GM18861 (cell line): ENCODE measurements around the gene DCDC2C.
"Not testable (repeated sequence)": the region's sequence is repeated elsewhere in the genome, so short reads cannot be mapped to it uniquely, and the experiment has no call there.

Source experiments
- ATAC-seq: cut with Tn5 transposase; IDR thresholded peaks from one replicate; pipeline ENCODE4 v1.9.1; 2021; ENCODE audit not compliant: unreplicated experiment

Gene DCDC2C

GRCh38 chr2:3814706-3815245 lies 111.4 kb downstream of the DCDC2C start:
- ATAC-seq, result no peak

GRCh38 chr2:3817144-3817543 lies 113.8 kb downstream of the DCDC2C start:
- not testable (repeated sequence) for ATAC-seq

GRCh38 chr2:3823748-3824147 lies 120.4 kb downstream of the DCDC2C start:
- ATAC-seq, result no peak

GRCh38 chr2:3827673-3828575 lies 124.5 kb downstream of the DCDC2C start:
- ATAC-seq, result no peak

- no peak for ATAC-seq
Observed at GRCh38 chr2:3830796-3831195, 127.4 kb downstream of the DCDC2C start.

GRCh38 chr2:3837086-3837485 lies 133.7 kb downstream of the DCDC2C start:
- ATAC-seq, result no peak

- no peak for ATAC-seq
Observed at GRCh38 chr2:3838348-3838747, 135.0 kb downstream of the DCDC2C start.

- ATAC-seq, result no peak
Observed at GRCh38 chr2:3839476-3839875, 136.1 kb downstream of the DCDC2C start.

- no peak for ATAC-seq
Observed at GRCh38 chr2:3840611-3841155, 137.3 kb downstream of the DCDC2C start.

GRCh38 chr2:3847397-3848052 lies 144.2 kb downstream of the DCDC2C start:
- no peak for ATAC-seq

GRCh38 chr2:3848776-3849175 lies 145.4 kb downstream of the DCDC2C start:
- ATAC-seq, result no peak

GRCh38 chr2:3849213-3849612 lies 145.8 kb downstream of the DCDC2C start:
- ATAC-seq, result no peak

- ATAC-seq, result no peak
Observed at GRCh38 chr2:3857576-3857975, 154.2 kb downstream of the DCDC2C start.

GRCh38 chr2:3864943-3865865 lies 161.8 kb downstream of the DCDC2C start:
- ATAC-seq, result no peak

GRCh38 chr2:3867469-3867868 lies 164.1 kb downstream of the DCDC2C start:
- ATAC-seq, result no peak

- ATAC-seq, result no peak
Observed at GRCh38 chr2:3868012-3868805, 164.8 kb downstream of the DCDC2C start.

GRCh38 chr2:3870222-3870621 lies 166.8 kb downstream of the DCDC2C start:
- no peak for ATAC-seq

- no peak for ATAC-seq
Observed at GRCh38 chr2:3871002-3871401, 167.6 kb downstream of the DCDC2C start.

- no peak for ATAC-seq
Observed at GRCh38 chr2:3872451-3872850, 169.1 kb downstream of the DCDC2C start.

GRCh38 chr2:3873899-3874298 lies 170.5 kb downstream of the DCDC2C start:
- ATAC-seq, result no peak
